ENCODE measurements around the gene SWI5. TPM values are rescaled to one million over a fixed set of nuclear protein-coding genes. Genes with fewer than 3 reads are reported as not detected.
A peak's percentile ranks its signal among the peaks of the same experiment; 100 is the strongest.

Gene SWI5
- total RNA-seq, 3 donors from 2014 or later (not counting 1 experiment from before 2014, with no cell fraction given): 6.3 to 9.3 (median 8.4) TPM

- no peak for TF ChIP-seq CTCF (IDR thresholded peaks at IDR 0.05)
- DNase-seq (no peak), ATAC-seq (no peak)
- no peaks in the 10 kb centered on the region for H3K9me3 Mint-ChIP-seq
- Histone ChIP-seq H3K4me3 (ENCODE audit: low read length) (no peak overlapping the region), H3K9me3 (ENCODE audit: control insufficient read depth, insufficient read depth, low read length) (no peaks in the 10 kb centered on the region), H3K4me1 (ENCODE audit: control insufficient read depth, insufficient read depth, low read length) (peaks cover 16% of the 10 kb centered on the region), H3K27me3 (ENCODE audit: control insufficient read depth, insufficient read depth, low read length) (no peaks in the 10 kb centered on the region), H3K27ac (ENCODE audit: low read length) (no peak overlapping the region), H3K36me3 (ENCODE audit: control insufficient read depth, insufficient read depth, low read length) (peaks cover 33% of the 10 kb centered on the region)
- intact Hi-C loops (cut with micrococcal nuclease): no loop called here
- H3K27ac Mint-ChIP-seq: no peak overlapping the region
- H3K36me3 Mint-ChIP-seq: no peaks in the 10 kb centered on the region
- peaks cover 0 to 1% of the 10 kb centered on the region in 2 donors for H3K27me3 Mint-ChIP-seq (ENCODE audit: low read depth in 2 of 2)
- H3K4me1 Mint-ChIP-seq: peaks cover 10 to 30% of the 10 kb centered on the region in 2 donors
- H3K4me3 Mint-ChIP-seq: no peak overlapping the region
- WGBS (ENCODE audit: insufficient coverage): 81% methylated on average over 5 of the region's 5 CpGs
Measured at GRCh38 chr9:128271512-128271911, 4.6 kb upstream of the SWI5 start.

GRCh38 chr9:128274245-128274644, 1.8 kb upstream of the SWI5 start:
- H3K27ac ChIP-seq (ENCODE audit: low read length): no peak overlapping the region
- peaks cover 21 to 33% of the 10 kb centered on the region in 2 donors for H3K4me1 Mint-ChIP-seq
- H3K9me3 ChIP-seq (ENCODE audit: control insufficient read depth, insufficient read depth, low read length): no peaks in the 10 kb centered on the region
- WGBS (ENCODE audit: insufficient coverage): 81% methylated on average over 5 of the region's 8 CpGs
- H3K4me3 Mint-ChIP-seq: peak overlapping the region; percentile 92
- no peak overlapping the region for H3K4me3 ChIP-seq (ENCODE audit: low read length)
- peaks cover 0 to 2% of the 10 kb centered on the region in 2 donors for H3K27me3 Mint-ChIP-seq (ENCODE audit: low read depth in 2 of 2)
- H3K9me3 Mint-ChIP-seq: no peaks in the 10 kb centered on the region
- no peak for TF ChIP-seq CTCF (IDR thresholded peaks at IDR 0.05)
- intact Hi-C loops (cut with micrococcal nuclease): no loop called here
- DNase-seq: no peak
- H3K36me3 ChIP-seq (ENCODE audit: control insufficient read depth, insufficient read depth, low read length): peaks cover 16% of the 10 kb centered on the region
- no peak for ATAC-seq
- H3K27ac Mint-ChIP-seq: peak overlapping the region; percentile 91 to 99
- peaks cover 23% of the 10 kb centered on the region for H3K4me1 ChIP-seq (ENCODE audit: control insufficient read depth, insufficient read depth, low read length)
- no peaks in the 10 kb centered on the region for H3K36me3 Mint-ChIP-seq
- no peaks in the 10 kb centered on the region for H3K27me3 ChIP-seq (ENCODE audit: control insufficient read depth, insufficient read depth, low read length)

- H3K27me3 ChIP-seq (ENCODE audit: control insufficient read depth, insufficient read depth, low read length): no peaks in the 10 kb centered on the region
- H3K4me1 Mint-ChIP-seq: peaks cover 21 to 33% of the 10 kb centered on the region in 2 donors
- intact Hi-C loops (cut with micrococcal nuclease): loop anchor here (5.0 kb wide), 1 partner anchor 47 kb away; the partner anchor contains the start of genes COQ4 and TRUB2
- H3K4me1 ChIP-seq (ENCODE audit: control insufficient read depth, insufficient read depth, low read length): peaks cover 23% of the 10 kb centered on the region
- H3K36me3 Mint-ChIP-seq: no peaks in the 10 kb centered on the region
- DNase-seq (peak in 1 of 2 donors; percentile 46), ATAC-seq (peak; percentile 52 to 70 (median 61))
- H3K27ac Mint-ChIP-seq: peak within 1 kb of the TSS; percentile 91 to 99
- peak within 1 kb of the TSS; percentile 92 for H3K4me3 Mint-ChIP-seq
- peaks cover 16% of the 10 kb centered on the region for H3K36me3 ChIP-seq (ENCODE audit: control insufficient read depth, insufficient read depth, low read length)
- H3K27ac ChIP-seq (ENCODE audit: low read length): peak within 1 kb of the TSS; percentile 80
- H3K4me3 ChIP-seq (ENCODE audit: low read length): peak within 1 kb of the TSS; percentile 71
- H3K27me3 Mint-ChIP-seq (ENCODE audit: low read depth in 2 of 2): peaks cover 0 to 2% of the 10 kb centered on the region in 2 donors
- no peaks in the 10 kb centered on the region for H3K9me3 ChIP-seq (ENCODE audit: control insufficient read depth, insufficient read depth, low read length)
- H3K9me3 Mint-ChIP-seq: no peaks in the 10 kb centered on the region
- TF ChIP-seq CTCF (IDR thresholded peaks at IDR 0.05): no peak
- under 1% methylated on average over 57 of the region's 57 CpGs for WGBS (ENCODE audit: insufficient coverage)
Measured at GRCh38 chr9:128275198-128276007, 673 bp upstream of the SWI5 start, which contains the start of gene GOLGA2. GOLGA2 (minus strand) TSS chr9:128276007; CDS start chr9:128275976, 31 bp downstream.

Measured in natural killer cell (primary cell).